8988T (cell line): ENCODE measurements around the gene DNM3.

Experiments
- DNase-seq: peaks from one replicate; pipeline ENCODE4 v3.0.0; 2011

Gene DNM3

DNA sequence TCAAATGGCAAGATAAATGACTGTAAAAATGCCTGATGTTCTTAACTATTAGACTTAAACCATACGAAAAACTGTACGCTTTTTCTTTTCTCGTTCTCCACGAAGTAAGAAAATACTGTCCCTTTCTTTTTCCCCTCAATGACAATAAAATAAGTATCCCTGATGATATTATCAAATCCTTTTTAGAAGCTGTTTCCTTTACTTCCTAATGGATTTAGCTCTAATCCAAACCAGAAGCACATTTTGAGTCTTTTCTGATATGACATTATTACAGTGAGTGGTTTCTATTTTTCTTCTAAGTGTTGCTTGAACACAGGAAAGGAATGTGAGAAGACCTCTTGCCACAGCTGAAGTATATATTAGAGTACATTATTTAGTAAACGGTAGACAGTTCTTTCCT, 32.4 kb downstream of the DNM3 start:
- DNase-seq = no peak

DNA sequence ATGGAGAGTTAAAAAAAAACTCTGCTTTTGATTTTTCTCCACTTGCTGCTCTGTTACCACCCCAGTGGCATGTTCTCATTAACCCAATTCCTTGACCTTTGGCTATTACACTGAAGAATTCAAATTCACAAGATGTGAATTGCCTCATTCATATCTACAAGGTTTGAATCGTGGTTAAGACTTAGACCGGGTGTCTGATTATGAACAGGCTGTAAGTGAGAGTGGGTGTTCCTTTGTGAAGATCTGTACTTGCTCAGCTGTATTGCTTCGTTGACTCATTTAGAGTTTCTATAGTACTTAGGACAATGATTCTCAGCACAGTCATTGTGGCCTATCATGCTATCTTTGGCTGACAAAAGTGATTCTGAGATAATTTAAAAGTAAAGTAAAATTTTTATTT, 36.4 kb downstream of the DNM3 start:
- no peak for DNase-seq

DNA sequence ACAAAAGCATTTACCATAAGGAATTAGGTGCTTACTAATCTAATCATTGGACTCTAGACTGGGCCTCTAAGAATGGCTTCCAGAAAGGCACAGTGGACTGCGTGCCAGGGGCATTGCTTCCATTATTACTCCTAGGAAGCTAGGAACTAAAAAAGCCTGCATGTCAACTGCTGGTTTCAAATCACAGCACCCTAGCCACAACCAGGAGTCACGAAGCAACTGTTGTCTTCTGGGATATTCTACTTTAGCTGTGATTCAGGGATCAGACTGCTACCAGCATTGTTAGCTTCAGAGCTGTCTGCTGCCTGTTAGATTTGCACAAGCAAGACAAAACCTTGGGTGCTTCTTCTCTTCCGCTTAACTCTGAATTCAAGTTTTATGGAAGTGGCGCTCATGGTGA, 38.3 kb downstream of the DNM3 start:
- DNase-seq = no peak

DNA sequence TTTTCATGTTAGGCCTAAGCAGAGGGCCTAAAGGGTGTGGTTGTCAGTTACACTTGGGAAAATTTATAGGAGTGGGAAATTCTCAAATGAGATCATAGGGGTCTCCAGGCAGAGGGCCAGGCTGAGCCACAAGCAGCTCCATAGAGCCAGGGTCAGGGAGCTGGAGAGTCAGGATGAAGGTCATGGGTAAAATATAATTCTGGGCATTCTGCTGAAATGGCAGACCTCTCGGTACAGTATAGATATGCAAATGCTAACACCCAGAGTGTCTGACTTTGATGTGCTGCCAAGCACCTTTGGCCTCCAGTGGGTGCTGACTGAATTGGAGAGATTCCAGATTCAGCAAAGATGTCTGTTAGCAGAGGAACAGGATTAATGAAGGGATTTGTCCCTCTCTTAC, 40.1 kb downstream of the DNM3 start:
- DNase-seq = no peak

DNA sequence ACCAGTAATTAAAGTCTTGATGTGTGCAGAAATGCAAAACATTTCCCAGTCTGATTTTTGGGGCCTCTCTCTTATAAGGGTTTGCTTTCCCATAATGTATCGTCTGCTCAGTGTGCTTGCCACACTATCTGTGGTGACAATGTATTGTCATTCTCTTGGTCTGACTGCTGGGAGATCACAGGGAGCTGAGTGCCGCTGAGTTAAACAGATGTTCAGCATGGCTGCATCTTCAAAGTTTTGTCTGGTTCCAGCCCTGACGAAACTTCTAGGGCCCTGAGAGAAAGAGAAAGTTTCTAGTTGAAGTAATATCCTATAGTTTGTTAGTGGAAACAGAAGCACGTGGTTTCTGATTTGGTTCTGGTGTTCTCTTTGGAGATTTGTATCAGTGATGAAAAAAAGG, 42.6 kb downstream of the DNM3 start:
- no peak for DNase-seq

DNA sequence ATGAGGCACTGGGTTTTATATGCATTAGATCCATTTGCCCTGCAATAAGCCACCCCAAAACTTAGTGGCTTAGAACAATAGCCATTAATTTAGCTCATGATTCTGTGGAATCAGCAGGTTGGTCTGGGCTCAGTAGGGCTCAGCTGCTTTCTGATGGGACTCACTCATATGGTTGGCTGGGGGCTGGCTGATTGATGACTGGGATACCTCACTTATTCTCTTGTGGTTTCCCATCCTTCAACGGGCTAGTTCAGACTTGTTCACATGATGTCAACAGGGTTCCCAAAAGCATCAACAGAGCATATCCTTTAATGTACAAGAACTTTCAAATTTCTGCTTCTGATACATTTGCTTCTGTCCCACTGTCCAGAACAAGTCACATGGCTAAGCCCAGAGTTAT, 43.2 kb downstream of the DNM3 start:
- no peak for DNase-seq

DNA sequence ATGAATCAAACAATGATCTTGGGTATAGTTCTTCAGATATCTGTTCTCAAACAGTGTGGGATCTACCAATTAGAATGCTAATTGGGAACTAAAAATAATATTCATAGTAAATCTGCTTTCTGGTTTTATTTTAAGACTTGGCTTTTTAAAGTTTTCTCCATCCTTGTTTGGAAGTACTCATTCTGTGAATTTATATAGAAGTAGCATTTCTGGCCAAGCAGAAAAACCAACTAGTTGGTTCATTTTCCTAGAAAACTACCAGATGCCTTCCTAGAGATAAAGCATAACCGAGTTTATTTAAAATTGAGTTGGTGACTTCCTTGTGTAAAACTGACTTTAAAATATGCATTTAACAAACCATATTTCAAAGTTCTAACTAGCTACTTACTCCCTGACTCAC, 48.8 kb downstream of the DNM3 start:
- no peak for DNase-seq

DNA sequence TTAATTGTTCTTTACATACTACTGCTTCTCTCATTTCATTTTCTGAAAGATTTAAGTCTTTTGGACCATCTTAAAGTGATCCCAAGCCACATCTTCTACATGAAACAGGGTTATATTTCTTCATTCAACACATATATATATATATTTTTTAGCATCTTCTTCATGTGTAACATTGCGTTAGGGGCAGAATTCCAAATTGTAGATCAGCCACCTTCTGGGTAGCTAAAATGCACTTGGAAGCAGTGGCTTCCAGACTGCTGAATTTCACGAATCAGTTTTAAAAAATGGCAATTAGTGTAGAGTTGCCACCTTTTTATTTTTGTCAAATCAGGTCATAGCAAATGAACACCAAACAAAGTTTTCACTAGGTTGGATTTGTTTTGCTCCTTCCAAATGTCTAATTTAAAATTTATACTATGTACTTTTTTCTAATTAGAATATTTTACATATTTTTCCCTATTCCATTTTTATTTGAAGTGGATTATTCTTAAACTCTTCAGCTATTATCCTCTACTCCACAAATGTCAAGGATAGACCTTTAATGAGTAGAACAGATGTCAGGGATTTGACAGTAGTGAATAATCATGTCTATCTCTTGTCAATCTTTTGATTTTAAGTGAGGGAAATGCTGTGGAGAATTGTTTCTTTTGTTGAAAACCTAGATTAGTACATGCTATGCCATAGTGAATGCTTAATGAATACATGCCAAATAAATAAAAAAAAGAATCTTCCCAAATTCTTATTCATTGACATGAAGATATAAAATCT, 55.8 kb downstream of the DNM3 start:
- DNase-seq = no peak

DNA sequence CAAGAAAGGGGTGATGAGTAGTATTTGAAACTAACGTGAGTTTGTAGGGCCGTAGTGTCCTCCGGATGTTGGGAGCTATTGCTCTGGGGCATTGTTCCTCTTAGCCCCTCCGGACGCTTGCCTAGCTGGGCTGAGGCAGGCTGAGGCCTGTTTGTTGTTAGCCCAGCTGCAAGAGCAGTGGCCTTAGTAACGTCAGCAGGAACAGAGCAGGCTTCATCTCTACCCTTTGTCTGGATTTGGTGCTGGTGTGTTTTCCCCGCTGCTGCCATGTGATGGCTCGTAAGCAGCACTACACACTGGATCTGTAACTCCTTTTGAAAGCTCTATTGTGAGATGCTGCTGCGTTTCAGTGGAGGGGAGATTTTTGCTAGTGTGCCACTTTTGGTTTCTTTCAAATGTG, 57.6 kb downstream of the DNM3 start:
- DNase-seq = no peak

DNA sequence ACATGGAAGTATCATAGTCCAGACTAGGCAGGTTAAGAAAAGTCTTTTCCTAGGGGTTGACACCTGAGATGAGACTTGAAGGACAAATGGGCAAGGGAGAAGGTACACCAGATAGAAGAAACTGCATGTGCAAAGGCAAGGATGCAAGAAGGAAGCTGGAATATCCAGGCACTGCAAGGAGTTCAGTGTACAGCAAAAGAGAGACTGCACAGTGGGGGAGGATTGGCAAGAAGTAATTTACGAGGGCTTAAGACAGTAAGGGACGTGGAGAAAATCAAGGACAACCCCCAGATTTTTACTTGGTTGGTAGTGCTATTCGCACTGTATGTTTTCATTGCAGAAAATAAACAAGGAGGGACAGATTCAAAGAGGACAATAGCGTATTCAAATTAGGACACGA, 58.5 kb downstream of the DNM3 start:
- DNase-seq = no peak

DNA sequence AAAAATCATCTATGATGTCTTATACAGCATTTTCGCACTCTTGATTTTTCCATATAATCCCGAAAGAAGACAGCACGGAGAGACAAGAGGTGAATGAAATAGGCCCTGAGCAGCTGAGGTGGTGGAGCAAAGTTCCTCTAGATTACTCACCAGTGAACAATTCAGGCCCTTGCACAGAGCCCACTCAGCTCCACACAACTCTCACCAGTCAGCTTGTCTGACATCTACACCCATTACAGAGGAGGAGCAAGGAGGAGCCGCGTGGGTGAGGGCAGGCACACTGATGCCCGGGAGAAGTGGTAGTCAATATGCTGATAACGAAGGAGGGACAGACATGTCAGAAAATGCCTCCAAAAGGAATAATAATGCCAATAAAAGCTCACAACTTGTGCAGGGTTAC, 59.9 kb downstream of the DNM3 start:
- DNase-seq = no peak

DNA sequence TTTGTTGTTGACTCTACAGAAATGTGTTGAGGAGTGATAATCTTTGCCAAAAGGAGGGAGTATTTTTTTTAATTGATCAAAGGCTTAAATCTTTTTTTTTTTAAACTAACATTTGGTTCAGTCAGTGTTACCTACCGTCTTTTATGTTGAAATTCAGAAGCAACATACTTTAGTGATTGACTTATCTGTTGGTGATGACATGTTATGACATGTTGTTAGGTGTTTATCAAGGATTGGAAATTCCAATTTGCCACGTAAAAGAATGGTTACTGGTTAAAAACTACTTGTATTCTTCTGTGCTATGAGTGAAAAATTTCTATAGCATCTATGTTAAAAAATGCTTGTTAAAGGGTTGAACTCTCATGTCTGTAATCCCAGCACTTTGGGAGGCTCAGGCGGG, 61.2 kb downstream of the DNM3 start:
- DNase-seq = no peak

DNA sequence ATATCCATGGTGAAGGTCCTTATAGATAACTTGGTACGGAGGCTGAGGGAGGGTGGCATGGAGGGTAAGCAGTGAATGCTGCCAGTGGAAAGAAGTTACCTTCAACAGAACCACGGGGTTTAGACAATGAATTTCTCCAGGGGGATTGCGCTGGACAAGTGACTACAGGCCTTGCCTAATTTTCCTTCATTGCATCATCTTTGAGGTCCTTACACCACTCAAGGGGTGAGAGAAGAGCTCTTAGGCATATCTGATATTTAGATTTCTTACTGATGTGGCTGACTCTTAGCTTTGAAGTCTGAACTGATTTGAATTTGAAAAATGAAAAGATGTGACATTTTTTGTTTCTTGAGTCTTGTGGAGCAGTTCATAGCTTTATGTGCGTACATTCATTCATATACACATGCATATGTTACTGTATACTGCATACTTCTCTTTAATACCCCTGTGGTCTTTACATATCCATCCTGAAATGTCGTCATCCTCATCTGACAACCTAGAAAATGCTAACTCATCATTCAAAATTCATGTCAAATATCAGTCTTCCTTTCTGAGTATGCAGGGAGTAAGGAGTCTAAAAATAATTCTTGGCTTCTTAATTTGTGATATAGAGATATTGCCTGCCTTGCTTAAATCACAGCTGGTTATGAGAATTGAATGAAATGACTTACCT, 63.6 kb downstream of the DNM3 start:
- DNase-seq = no peak

DNA sequence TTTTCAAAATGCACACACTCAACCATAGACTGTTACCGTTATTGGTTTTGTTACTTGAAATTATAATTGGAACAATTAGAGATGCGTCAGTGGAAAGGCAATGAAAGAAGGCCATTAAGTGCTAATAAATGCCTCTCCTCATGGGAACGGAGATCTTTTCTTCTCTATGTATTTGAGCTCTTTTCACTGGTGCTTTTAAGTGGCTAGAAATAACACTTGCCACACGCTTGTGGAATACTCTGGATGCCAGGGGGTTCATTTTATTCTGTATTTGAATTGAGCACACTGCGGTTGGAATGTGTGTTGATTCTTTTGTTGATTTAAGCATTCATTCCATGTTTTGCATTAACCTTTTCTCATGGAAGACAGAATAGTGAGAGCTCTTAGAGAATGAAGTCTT, 68.4 kb downstream of the DNM3 start:
- DNase-seq = no peak

DNA sequence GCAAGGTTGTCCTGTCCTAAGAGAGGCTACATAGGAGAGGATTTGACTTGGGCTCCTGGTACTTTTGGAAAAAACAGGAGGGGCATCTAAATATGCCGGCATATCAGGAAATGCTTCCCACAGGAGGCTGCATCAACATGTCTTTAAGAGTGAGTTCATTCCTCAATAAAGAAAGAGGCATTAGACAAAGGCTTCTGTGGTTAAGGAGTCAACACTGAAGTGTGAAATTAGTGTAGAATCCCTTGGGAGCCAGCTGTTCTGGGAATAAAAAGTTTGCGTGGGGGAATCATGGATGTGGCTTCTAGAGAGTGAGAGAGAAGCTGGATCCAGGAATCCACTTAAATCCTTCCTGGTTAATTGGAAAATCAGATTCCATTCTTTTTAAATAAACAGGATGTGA, 69.5 kb downstream of the DNM3 start:
- no peak for DNase-seq

DNA sequence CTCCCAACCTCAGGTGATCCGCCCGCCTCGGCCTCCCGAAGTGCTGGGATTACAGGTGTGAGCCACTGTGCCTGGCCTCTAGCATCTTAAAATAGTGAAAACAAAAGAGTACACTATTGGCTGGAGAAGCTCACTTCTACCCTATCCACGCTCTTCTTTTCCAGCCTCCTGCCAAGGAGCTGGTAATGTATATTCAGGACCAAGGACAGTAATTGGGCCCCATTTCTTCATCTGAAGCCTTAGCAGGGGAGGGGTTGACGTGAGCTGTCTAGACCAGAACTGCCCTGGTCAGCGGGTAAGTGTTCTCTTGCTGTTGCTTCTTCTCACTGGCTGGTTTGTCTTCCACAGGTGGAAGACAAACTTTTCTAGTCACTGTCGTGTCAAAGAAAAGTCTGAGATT, 70.2 kb downstream of the DNM3 start:
- DNase-seq = no peak

DNA sequence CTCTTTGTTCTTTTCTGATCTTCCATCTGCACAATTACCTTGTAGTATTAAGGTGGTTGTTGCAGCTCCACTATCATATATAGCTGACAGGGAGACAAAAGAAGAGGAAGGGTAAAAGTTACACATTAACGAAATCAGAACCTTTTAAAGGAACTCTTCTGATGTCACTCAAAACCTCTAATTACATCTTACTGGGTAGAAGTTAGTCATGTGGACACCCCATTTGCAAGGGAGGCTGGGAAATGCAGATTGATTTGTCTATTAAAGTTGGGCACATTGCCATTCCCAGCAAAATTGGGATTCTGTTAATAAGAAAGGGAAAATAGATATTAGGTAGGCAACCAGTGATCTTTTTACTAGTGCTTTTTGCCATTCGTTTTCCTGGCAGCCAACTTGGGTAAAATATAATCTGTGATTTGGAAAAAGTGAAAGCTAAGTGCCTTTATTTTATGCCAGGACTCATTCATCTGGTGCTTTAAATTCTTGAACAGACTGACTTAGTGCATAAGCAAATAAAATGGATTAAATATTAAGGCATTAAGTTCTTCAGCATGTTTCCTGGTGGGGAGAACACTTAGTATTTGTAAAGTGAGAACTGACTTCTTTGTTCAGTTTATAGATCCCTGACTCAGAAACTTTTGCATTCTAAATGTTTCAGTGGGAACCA, 71.3 kb downstream of the DNM3 start:
- no peak for DNase-seq

DNA sequence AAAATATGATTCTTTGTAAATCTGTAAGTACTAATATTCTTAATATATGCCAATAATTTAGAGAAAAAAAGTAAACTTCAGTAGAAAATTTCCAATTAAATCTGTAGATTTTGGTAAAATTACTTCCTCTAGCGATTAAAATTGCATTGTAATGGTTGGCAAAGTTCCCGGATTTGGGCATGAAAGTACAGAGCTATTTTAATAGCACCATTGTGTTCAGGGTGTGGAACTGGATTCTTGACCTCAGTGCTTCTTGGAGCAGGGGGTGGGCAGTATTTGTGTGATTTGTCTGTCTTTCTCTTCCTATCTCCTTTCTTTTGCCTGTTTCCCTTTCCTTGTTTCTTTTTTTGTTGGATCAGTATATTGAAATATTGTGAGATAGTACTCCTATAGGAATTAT, 72.1 kb downstream of the DNM3 start:
- DNase-seq = no peak

DNA sequence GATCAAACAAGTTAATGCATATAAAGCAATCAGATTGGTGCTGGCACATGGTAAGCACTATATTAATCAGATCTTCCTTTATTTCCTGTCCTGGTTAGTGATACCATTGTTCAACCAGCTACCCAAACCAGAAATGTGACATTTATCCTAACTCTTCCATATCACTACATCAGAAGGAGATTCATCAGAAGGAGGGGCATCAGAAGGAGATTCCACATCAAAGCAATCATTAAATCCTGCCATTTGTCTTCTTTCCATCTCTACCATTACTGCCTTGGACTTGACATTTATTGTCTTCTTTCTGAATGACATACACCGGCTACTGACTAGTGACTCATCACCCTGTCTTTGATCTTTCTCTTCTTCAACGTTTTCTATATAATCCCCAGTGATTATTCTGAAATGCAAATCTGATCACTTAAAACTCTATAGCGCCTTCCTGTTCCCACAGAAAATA, 75.0 kb downstream of the DNM3 start:
- no peak for DNase-seq

DNA sequence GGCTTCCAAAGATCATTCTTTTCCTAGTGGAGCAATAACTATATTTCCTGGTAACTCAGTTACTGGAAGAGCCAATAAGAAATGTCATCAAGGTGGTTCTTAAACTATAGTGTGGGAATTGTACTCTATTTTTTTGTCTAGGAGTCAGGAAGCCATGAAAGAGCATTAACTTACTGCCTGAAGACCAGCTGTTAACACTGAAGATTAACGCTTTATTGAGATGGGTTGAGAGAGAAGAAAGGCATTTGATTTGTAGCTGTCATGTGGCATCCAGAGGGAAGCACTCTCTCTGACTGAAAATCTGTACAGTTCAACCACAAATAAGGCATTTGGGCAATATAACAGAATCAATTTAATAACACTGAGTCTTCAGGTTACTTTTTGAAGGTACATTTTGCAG, 76.0 kb downstream of the DNM3 start:
- DNase-seq = no peak

DNA sequence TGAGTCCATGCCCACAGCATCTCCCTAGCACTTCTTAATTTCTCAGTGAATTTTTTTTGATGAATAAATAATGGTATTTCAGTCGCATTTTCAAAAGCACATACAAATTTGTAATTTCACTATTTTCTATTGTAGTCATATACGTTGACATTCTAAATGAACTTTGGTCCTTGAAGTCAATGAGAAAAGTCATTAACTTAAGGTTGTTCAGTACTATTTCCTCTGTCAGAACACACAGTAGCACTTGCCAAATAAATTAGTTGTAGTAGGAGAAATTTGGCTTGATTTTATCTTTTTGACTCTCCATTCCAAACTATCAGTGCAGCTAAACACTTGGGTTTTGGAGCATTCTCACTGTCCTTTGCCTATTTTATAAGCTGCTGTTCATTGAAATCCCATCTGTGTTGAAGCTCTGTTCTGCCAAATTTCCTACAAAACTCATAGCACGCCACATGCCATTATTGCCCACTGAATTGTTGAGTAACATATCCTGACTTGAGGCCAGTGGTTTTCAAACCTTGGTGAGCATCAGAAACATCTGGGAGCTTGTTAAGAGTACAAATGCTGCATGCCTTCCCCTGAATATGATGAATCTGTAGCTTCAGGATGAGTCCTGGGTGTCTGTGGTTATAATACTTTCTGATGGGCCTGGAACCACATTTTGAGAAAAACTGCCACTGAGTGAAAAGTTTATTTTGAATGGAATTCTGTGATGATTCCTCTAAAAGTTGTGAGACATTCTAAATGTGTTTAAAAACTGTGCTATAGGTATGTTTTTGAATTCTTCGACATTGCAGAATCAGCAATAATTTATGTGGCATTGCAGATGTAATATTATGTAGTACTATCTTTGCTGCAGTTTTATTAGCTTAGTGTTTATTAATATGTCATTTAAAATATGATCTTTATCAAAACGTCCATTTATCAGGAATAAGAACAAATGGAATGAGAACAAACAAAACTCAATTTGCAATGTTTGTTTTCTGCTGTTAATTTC, 78.9 kb downstream of the DNM3 start:
- no peak for DNase-seq

DNA sequence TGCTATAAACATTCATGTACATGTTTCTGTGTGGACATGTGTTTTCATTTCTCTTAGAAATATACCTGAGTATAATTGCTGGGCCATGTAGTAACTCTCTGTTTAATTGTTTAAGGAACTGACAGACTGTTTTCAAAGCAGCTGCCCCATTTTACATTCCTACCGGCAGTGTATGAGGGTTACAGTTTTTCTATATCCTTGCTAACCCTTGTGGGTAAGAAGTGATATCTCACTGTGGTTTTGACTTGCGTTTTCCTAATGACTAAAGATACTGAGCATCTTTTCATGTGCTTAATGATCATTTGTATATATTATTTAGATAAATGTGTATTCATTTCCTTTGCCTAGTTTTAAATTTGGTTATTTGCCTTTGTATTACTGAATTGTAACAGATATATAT, 81.7 kb downstream of the DNM3 start:
- no peak for DNase-seq

DNA sequence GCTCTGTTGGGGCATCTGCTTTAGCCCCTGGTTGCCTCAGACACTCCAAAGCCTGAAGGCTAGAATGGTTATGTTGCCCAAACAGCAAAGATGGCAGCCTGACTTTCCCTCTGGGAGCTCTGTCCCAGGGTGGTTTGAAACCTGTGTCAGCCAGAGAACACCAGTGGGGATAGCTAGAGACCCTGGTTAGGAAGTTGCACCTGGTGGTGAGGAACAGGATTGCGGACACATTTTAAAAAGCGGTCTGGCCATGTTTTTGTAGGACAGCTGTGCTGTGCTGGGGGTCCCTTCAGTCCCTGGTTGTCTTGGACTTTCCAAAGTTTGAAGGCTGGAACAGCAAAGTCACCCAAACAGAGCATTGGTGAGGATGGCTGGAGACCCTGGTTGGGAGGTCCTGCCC, 87.8 kb downstream of the DNM3 start:
- DNase-seq = no peak
